NCI-H2171 (cell line): Measurements from ENCODE around the gene KRTAP4-11.
"Not testable (repeated sequence)": the region's sequence is repeated elsewhere in the genome, so short reads cannot be mapped to it uniquely, and the experiment has no call there.

ENCODE experiments used
- DNase-seq: peaks from one replicate; lab custom pipeline; 2025; lab: John Stamatoyannopoulos, UW

The KRTAP4-11 gene

GRCh38 chr17:41123991-41124371 lies 5.8 kb upstream of the KRTAP4-11 start, which contains the start of gene KRTAP4-12:
TSS of gene KRTAP4-12 (minus strand) at chr17:41124182. CDS start at chr17:41124122, 60 bp downstream.
- DNase-seq: not testable (repeated sequence)

- DNase-seq: not testable (repeated sequence)
Measured at GRCh38 chr17:41123292-41123990, 5.3 kb upstream of the KRTAP4-11 start.

GRCh38 chr17:41121742-41122141 lies 3.6 kb upstream of the KRTAP4-11 start:
- no peak for DNase-seq

GRCh38 chr17:41119696-41120690 lies 1.8 kb upstream of the KRTAP4-11 start:
- not testable (repeated sequence) for DNase-seq

- DNase-seq: no peak
Measured at GRCh38 chr17:41118721-41119120, 548 bp upstream of the KRTAP4-11 start.

GRCh38 chr17:41116297-41116696 lies 1.9 kb downstream of the KRTAP4-11 start:
- DNase-seq: no peak

GRCh38 chr17:41111151-41111885 lies 6.9 kb downstream of the KRTAP4-11 start:
- no peak for DNase-seq

GRCh38 chr17:41108728-41109386 lies 9.3 kb downstream of the KRTAP4-11 start:
- DNase-seq: not testable (repeated sequence)

- DNase-seq: no peak
Measured at GRCh38 chr17:41107941-41108450, 10.2 kb downstream of the KRTAP4-11 start.

GRCh38 chr17:41105347-41105746 lies 12.8 kb downstream of the KRTAP4-11 start, which contains the start of gene KRTAP4-9:
TSS of gene KRTAP4-9 (plus strand) at chr17:41105389. CDS start at chr17:41105389, 0 bp downstream.
- not testable (repeated sequence) for DNase-seq

GRCh38 chr17:41104386-41105038 lies 13.7 kb downstream of the KRTAP4-11 start:
- not testable (repeated sequence) for DNase-seq

- no peak for DNase-seq
Measured at GRCh38 chr17:41103896-41104295, 14.3 kb downstream of the KRTAP4-11 start.

- DNase-seq: no peak
Measured at GRCh38 chr17:41101586-41102259, 16.4 kb downstream of the KRTAP4-11 start, which contains the start of gene KRTAP4-16. TSS of gene KRTAP4-16 (minus strand) at chr17:41102209. CDS start at chr17:41102209, 0 bp downstream.

GRCh38 chr17:41099682-41100480 lies 18.3 kb downstream of the KRTAP4-11 start:
- not testable (repeated sequence) for DNase-seq

GRCh38 chr17:41098481-41098880 lies 19.7 kb downstream of the KRTAP4-11 start:
- DNase-seq: no peak

GRCh38 chr17:41098042-41098441 lies 20.1 kb downstream of the KRTAP4-11 start, which contains the start of gene KRTAP4-8:
TSS of gene KRTAP4-8 (minus strand) at chr17:41098142. CDS start at chr17:41098084, 58 bp downstream.
- no peak for DNase-seq

- DNase-seq: no peak
Measured at GRCh38 chr17:41096055-41096454, 22.1 kb downstream of the KRTAP4-11 start.

- not testable (repeated sequence) for DNase-seq
Measured at GRCh38 chr17:41088760-41089352, 29.3 kb downstream of the KRTAP4-11 start.
